C1 segment of cervical spinal cord (tissue), 14 donors: ENCODE measurements around the gene VAMP8.
"Not testable (repeated sequence)": the region's sequence is repeated elsewhere in the genome, so short reads cannot be mapped to it uniquely, and the experiment has no call there.

Experiments used
- DNase-seq, 14 donors: peaks; one replicate each; lab custom pipeline; 2025; lab: John Stamatoyannopoulos, UW

Gene VAMP8

DNA sequence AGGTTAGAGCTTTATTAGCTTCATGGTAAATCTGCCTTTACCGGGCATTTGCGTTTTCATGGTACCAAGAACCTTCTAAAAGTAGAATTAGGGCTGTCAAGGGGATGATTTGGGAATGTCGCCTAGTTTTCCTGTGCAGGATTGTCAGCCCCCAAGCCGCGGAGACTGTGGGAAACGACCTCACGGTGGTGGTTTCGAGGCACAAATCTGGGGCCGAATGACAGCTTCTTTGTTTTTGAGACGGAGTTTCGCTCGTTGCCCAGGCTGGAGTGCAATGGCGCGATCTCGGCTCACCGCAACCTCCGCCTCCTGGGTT, 38.0 kb downstream of the VAMP8 start:
- no peak for DNase-seq

DNA sequence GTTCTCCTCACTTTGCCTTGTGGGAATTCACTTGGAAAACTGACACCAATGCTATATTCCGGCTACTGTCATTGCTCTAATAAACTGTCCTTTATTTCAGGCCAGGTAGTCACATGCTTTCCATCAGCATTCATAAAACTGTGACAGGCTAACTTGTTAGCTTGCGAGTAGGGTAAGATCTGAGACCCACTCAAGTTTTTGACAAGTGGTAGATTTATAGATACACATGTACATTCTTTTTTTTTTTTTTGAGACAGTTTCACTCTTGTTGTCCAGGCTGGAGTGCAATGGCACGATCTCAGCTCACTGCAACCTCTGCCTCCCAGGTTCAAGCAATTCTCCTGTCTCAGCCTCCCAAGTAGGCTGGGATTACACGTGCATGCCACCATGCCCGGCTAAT, 40.3 kb downstream of the VAMP8 start:
- not testable (repeated sequence) for DNase-seq

DNA sequence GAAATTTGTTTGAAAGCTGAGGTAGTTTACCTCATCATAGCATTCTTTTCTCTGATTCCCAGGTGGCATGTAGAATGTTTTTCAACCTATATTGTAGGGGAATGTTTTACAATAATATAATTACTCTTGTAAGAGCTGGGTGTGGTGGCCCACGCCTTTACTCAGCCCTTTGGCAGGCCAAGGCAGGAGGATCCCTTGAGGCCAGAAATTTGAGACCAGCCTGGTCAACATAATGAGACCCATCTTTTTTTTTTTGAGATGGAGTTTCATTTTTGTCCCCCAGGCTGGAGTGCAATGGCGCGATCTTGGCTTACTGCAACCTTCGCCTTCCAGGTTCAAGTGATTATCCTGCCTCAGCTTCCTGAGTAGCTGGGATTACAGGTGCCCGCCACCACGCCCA, 42.2 kb downstream of the VAMP8 start:
- no peak for DNase-seq

DNA sequence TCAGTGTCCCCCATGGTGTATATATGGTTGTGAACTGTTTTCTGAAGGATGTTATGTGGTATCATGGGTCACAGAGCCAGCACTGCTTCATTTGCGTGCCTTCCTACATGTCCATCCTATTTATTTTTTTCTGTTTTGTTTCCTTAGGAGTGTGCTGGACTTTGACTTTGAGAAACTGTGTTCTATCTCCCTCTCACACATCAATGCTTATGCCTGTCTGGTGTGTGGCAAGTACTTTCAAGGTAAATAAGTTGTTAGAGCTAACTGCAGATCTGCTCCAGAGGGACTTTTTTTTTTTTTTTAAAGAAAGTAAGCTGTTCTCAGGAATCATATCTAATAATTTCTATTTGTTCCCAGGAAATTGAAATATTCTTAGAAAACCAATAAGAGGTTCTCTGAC, 44.0 kb downstream of the VAMP8 start:
- DNase-seq: no peak

DNA sequence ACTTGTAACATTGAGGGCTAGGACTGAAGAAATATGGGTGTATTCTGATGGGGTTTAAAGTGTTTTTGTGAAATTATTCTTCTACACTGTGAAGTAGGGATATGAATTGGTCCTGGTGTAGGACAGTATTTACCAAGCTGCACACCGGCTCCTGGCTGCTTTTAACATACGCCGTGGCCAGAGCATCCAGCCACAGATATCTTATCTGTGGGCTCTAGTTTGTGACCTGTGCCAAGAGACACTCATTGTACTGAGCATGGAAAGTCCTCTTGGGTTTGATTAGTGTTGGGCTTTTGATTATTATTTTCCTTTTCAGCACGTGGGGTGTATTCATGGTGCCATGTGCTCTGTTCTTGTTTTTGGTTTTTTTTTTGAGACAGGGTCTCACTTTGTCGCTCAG, 46.6 kb downstream of the VAMP8 start:
- DNase-seq: no peak

DNA sequence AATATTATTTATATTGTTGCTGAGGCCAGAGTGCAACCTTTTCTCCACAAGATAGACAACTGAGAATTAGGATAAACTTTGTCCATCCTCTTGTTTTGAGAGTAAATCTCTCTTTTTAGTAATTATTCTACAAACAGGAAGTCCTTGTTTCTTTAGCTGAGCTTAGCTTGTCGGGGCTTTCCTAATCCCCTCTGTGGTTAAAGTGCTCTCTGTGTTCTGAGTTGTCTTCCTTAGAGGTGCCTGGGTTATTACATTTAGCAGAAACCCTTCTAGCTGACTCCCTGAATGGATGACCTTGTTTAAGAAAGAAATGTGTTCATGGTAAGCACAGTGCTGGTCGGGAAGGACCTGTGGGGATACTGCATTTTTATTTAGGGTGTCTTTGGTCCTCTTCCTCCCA, 51.3 kb downstream of the VAMP8 start:
- no peak for DNase-seq

DNA sequence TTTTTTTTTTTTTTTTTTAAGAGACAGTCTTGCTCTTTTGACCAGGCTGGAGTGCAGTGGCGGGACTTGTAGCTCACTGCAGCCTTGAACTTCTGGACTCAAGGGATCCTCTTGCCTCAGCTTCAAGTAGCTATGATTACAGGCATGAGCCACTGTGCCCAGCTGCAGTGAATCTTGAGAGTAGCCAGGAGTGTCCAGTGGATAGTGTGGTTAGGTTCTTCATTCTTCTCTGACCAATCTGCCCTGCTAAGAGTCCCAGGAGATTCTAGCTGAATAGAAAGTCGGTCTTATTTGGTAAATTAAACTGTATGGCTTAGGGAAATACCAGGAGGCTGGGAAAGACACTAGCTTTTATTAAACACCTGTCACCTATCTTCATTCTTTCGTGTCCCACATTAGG, 53.9 kb downstream of the VAMP8 start:
- no peak for DNase-seq
